ENCODE measurements around the gene LAIR2.

LAIR2 gene

GRCh38 chr19:54521860-54522513 lies 19.4 kb downstream of the LAIR2 start:
- DNase-seq (ENCODE audit: low read depth): no peak
- H3K4me3 ChIP-seq (ENCODE audit: low read length): no peak overlapping the region
- TF ChIP-seq CTCF (conservative IDR thresholded peaks at IDR 0.05; ENCODE audit: low read depth, low read length): no peak

GRCh38 chr19:54523403-54523802 lies 20.8 kb downstream of the LAIR2 start:
- no peak for TF ChIP-seq CTCF (conservative IDR thresholded peaks at IDR 0.05; ENCODE audit: low read depth, low read length)
- no peak for DNase-seq (ENCODE audit: low read depth)
- H3K4me3 ChIP-seq (ENCODE audit: low read length): no peak overlapping the region

- no peak for DNase-seq (ENCODE audit: low read depth)
- no peak for TF ChIP-seq CTCF (conservative IDR thresholded peaks at IDR 0.05; ENCODE audit: low read depth, low read length)
- H3K4me3 ChIP-seq (ENCODE audit: low read length): no peak overlapping the region
Observed at GRCh38 chr19:54525636-54526035, 23.0 kb downstream of the LAIR2 start.

GRCh38 chr19:54526972-54527371 lies 24.3 kb downstream of the LAIR2 start:
- no peak for DNase-seq (ENCODE audit: low read depth)
- TF ChIP-seq CTCF (conservative IDR thresholded peaks at IDR 0.05; ENCODE audit: low read depth, low read length): no peak
- no peak overlapping the region for H3K4me3 ChIP-seq (ENCODE audit: low read length)

- DNase-seq (ENCODE audit: low read depth): no peak
- H3K4me3 ChIP-seq (ENCODE audit: low read length): no peak overlapping the region
- no peak for TF ChIP-seq CTCF (conservative IDR thresholded peaks at IDR 0.05; ENCODE audit: low read depth, low read length)
Observed at GRCh38 chr19:54530866-54531265, 28.2 kb downstream of the LAIR2 start.

- no peak overlapping the region for H3K4me3 ChIP-seq (ENCODE audit: low read length)
- TF ChIP-seq CTCF (conservative IDR thresholded peaks at IDR 0.05; ENCODE audit: low read depth, low read length): no peak
- DNase-seq (ENCODE audit: low read depth): no peak
Observed at GRCh38 chr19:54532528-54532927, 29.9 kb downstream of the LAIR2 start.

- no peak overlapping the region for H3K4me3 ChIP-seq (ENCODE audit: low read length)
- DNase-seq (ENCODE audit: low read depth): no peak
- TF ChIP-seq CTCF (conservative IDR thresholded peaks at IDR 0.05; ENCODE audit: low read depth, low read length): no peak
Observed at GRCh38 chr19:54533476-54533875, 30.8 kb downstream of the LAIR2 start.
